OCI-LY1 (cell line): ENCODE results near the gene MSL3B.

Experiments
- H2AFZ ChIP-seq: fragments of 200-600 bp; sonication (generic), shearing (Covaris generic); 2 replicates; pipeline ENCODE4 v1.6.0; 2014; ENCODE audit warnings: antibody characterized with exemption, mild to moderate bottlenecking, low read length
- H3F3A ChIP-seq: fragments of 200-600 bp; sonication (generic), shearing (Covaris generic); 2 replicates; pipeline ENCODE4 v1.6.0; 2014; ENCODE audit warnings: mild to moderate bottlenecking, antibody characterized with exemption, low read length, moderate library complexity; ENCODE audit not compliant: insufficient read depth
- H3K27ac ChIP-seq: fragments of 200-600 bp; sonication (generic); 2 replicates; pipeline ENCODE4 v1.5.1; 2014; ENCODE audit warnings: low read length, mixed run types, mild to moderate bottlenecking, low read depth; ENCODE audit not compliant: poor library complexity, severe bottlenecking
- H3K27me3 ChIP-seq: fragments of 200-600 bp; sonication (generic); 2 replicates; pipeline ENCODE4 v1.6.0; 2014; ENCODE audit warnings: antibody characterized with exemption, mild to moderate bottlenecking, low read length, moderate library complexity; ENCODE audit not compliant: insufficient read depth
- H3K36me3 ChIP-seq: fragments of 200-600 bp; sonication (generic); 2 replicates; pipeline ENCODE4 v1.6.1; 2014; ENCODE audit warnings: mild to moderate bottlenecking, antibody characterized with exemption, low read length, moderate library complexity, mixed read lengths; ENCODE audit not compliant: insufficient read depth
- H3K4me1 ChIP-seq: fragments of 200-600 bp; sonication (generic); 2 replicates; pipeline ENCODE4 v1.5.1; 2014; ENCODE audit warnings: mild to moderate bottlenecking, low read length, moderate library complexity; ENCODE audit not compliant: insufficient read depth, severe bottlenecking
- H3K4me2 ChIP-seq: fragments of 200-600 bp; sonication (generic), shearing (Covaris generic); 2 replicates; pipeline ENCODE4 v1.6.1; 2014; ENCODE audit warnings: low read length
- H3K4me3 ChIP-seq: fragments of 200-600 bp; sonication (generic); 2 replicates; pipeline ENCODE4 v1.5.1; 2014; ENCODE audit warnings: low read length, low read depth, mild to moderate bottlenecking, mixed read lengths; ENCODE audit not compliant: poor library complexity, severe bottlenecking
- H3K79me2 ChIP-seq: fragments of 200-600 bp; shearing (Covaris generic); 2 replicates; pipeline ENCODE4 v1.6.1; 2016; ENCODE audit warnings: mixed run types, low read length, mixed read lengths; ENCODE audit not compliant: insufficient read depth
- H3K9ac ChIP-seq: fragments of 200-600 bp; sonication (generic), shearing (Covaris generic); 2 replicates; pipeline ENCODE4 v1.6.1; 2014; ENCODE audit warnings: mild to moderate bottlenecking, low read length, mixed read lengths
- H3K9me2 ChIP-seq: fragments of 200-600 bp; sonication (generic), shearing (Covaris generic); 2 replicates; pipeline ENCODE4 v1.6.1; 2014; ENCODE audit warnings: low read depth, mild to moderate bottlenecking, low read length, mixed read lengths
- H3K9me3 ChIP-seq: fragments of 200-600 bp; shearing (Covaris generic); 2 replicates; pipeline ENCODE4 v1.6.1; 2014; ENCODE audit warnings: low read length, mixed read lengths
- H4K20me1 ChIP-seq: fragments of 200-600 bp; sonication (generic), shearing (Covaris generic); 2 replicates; pipeline ENCODE4 v1.6.0; 2016; ENCODE audit warnings: mild to moderate bottlenecking, low read length; ENCODE audit not compliant: insufficient read depth
- EZH2 ChIP-seq: fragments of 200-600 bp; sonication (generic), shearing (Covaris generic); IDR thresholded peaks from 2 replicates; pipeline ENCODE4 v1.8.0; 2017; ENCODE audit warnings: borderline replicate concordance, mixed run types, mild to moderate bottlenecking, antibody characterized with exemption, low read length, moderate library complexity, mixed read lengths
- TF ChIP-seq, protein P1 (sequence below): fragments of 200-600 bp; sonication (generic), shearing (Covaris generic); IDR thresholded peaks from 2 replicates; pipeline ENCODE4 v1.5.1; 2017; ENCODE audit warnings: mild to moderate bottlenecking, antibody characterized with exemption, low read length, moderate library complexity, mixed read lengths

Gene MSL3B

DNA sequence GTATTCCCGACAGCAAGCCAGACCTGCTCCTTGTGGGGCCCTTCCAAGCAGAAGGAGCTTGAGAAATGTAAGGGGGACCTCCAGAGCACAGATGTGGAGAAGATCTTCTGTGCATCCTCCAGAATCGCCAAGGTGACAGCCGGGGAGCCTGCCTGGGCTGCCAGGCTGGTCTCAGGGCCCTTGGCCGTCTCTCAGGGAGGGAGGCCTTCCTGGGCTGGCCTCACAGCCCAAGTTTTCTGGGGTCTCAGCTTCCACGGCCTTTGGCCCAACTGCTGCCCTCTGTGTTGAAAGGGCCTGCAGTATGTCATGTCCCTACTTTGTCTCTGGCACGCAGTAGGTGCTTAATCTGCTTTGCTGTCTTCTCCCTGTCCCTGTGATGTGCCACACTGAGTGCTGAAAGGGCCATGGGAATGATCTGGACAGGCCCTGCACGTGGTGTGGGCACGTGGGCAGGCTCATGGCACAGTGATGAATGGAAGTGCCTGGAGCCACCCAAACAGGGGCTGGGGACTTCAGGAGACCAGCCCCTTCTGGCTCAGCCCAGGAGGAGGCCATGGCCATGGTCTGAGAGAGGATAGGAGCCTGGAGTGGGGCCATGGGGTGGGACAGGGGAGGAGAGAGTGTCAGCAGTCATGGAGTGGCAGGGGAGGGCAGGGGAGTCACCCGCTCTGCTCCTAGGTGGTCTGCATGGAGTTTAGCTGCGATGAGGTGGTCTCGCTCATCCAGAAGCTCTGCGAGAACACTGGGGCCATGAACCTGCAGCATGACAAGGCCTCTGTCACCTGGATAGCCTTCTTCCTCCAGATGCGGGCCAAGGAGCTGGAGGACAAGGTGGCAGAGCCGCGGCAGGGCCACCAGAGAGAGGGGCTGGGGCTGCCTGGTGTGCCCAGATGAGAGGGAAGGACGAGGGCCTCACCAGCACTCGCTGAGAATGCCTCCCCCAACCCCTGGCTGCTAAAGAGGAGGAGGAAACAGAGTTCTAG lies 49.3 kb downstream of the MSL3B start:
- no peaks in the 10 kb centered on the region for H4K20me1 ChIP-seq
- no peaks in the 10 kb centered on the region for H3F3A ChIP-seq
- H2AFZ ChIP-seq: no peak overlapping the region
- H3K4me1 ChIP-seq: no peaks in the 10 kb centered on the region
- H3K9ac ChIP-seq: no peak overlapping the region
- H3K9me3 ChIP-seq: no peaks in the 10 kb centered on the region
- H3K4me2 ChIP-seq: no peak overlapping the region
- H3K27ac ChIP-seq: no peak overlapping the region
- no peaks in the 10 kb centered on the region for H3K9me2 ChIP-seq
- TF ChIP-seq, protein P1, sequence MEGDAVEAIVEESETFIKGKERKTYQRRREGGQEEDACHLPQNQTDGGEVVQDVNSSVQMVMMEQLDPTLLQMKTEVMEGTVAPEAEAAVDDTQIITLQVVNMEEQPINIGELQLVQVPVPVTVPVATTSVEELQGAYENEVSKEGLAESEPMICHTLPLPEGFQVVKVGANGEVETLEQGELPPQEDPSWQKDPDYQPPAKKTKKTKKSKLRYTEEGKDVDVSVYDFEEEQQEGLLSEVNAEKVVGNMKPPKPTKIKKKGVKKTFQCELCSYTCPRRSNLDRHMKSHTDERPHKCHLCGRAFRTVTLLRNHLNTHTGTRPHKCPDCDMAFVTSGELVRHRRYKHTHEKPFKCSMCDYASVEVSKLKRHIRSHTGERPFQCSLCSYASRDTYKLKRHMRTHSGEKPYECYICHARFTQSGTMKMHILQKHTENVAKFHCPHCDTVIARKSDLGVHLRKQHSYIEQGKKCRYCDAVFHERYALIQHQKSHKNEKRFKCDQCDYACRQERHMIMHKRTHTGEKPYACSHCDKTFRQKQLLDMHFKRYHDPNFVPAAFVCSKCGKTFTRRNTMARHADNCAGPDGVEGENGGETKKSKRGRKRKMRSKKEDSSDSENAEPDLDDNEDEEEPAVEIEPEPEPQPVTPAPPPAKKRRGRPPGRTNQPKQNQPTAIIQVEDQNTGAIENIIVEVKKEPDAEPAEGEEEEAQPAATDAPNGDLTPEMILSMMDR: no peak
- TF ChIP-seq EZH2: no peak
- peaks cover 9% of the 10 kb centered on the region; the same call in 1 of the 2 replicates for H3K27me3 ChIP-seq
- no peak overlapping the region for H3K4me3 ChIP-seq
- H3K36me3 ChIP-seq: no peaks in the 10 kb centered on the region
- H3K79me2 ChIP-seq: no peaks in the 10 kb centered on the region

- Histone ChIP-seq H3K79me2 (no peaks in the 10 kb centered on the region), H3K9ac (no peak overlapping the region), H3K4me1 (no peaks in the 10 kb centered on the region), H3K9me2 (no peaks in the 10 kb centered on the region), H2AFZ (no peak overlapping the region), H3K4me2 (no peak overlapping the region), H3K27ac (no peak overlapping the region), H3K9me3 (no peaks in the 10 kb centered on the region), H3K4me3 (no peak overlapping the region), H3K36me3 (no peaks in the 10 kb centered on the region), H4K20me1 (no peaks in the 10 kb centered on the region), H3F3A (no peaks in the 10 kb centered on the region), H3K27me3 (peaks cover 9% of the 10 kb centered on the region; the same call in 1 of the 2 replicates)
- TF ChIP-seq EZH2: no peak
- TF ChIP-seq, protein P1: no peak
Measured at GRCh38 chr2:233817995-233818638, 50.1 kb downstream of the MSL3B start.

- H3K27me3 ChIP-seq: peaks cover 9% of the 10 kb centered on the region; the same call in 1 of the 2 replicates
- H3K9me2 ChIP-seq: no peaks in the 10 kb centered on the region
- TF ChIP-seq EZH2: no peak
- TF ChIP-seq, protein P1: no peak
- no peak overlapping the region for H3K27ac ChIP-seq
- no peak overlapping the region for H3K4me2 ChIP-seq
- no peaks in the 10 kb centered on the region for H3K9me3 ChIP-seq
- no peaks in the 10 kb centered on the region for H3K36me3 ChIP-seq
- H4K20me1 ChIP-seq: no peaks in the 10 kb centered on the region
- H3K4me3 ChIP-seq: no peak overlapping the region
- no peaks in the 10 kb centered on the region for H3F3A ChIP-seq
- H3K4me1 ChIP-seq: no peaks in the 10 kb centered on the region
- no peak overlapping the region for H3K9ac ChIP-seq
- H2AFZ ChIP-seq: no peak overlapping the region
- no peaks in the 10 kb centered on the region for H3K79me2 ChIP-seq
Measured at GRCh38 chr2:233817361-233817911, 50.8 kb downstream of the MSL3B start.
